SK-N-MC (cell line): ENCODE data around the gene SYCP2.

Source experiments
- DNase-seq: peaks from one replicate; pipeline ENCODE4 v3.0.0-alpha.2; 2011; ENCODE audit warnings: low read depth, low spot score
- H3K27ac ChIP-seq: fragments of 200-600 bp; sonication (generic); 2 replicates; pipeline ENCODE4 v1.5.1; 2016; ENCODE audit warnings: mixed run types
- H3K36me3 ChIP-seq: fragments of 200-600 bp; sonication (generic); 2 replicates; pipeline ENCODE4 v1.6.1; 2017; ENCODE audit warnings: antibody characterized with exemption, low read length, mixed read lengths; ENCODE audit not compliant: insufficient read depth
- H3K4me3 ChIP-seq: fragments of 200-600 bp; sonication (generic); 2 replicates; pipeline ENCODE4 v1.5.1; 2016
- H3K9ac ChIP-seq: fragments of 200-600 bp; sonication (generic); 2 replicates; pipeline ENCODE4 v1.8.0; 2017; ENCODE audit warnings: mixed run types, mixed read lengths; ENCODE audit not compliant: insufficient read length
- H3K9me3 ChIP-seq: fragments of 200-600 bp; sonication (generic); 2 replicates; pipeline ENCODE4 v1.6.1; 2017; ENCODE audit warnings: low read depth, mild to moderate bottlenecking, antibody characterized with exemption, low read length, moderate library complexity, mixed read lengths
- EZH2 ChIP-seq: fragments of 200-600 bp; sonication (generic); IDR thresholded peaks from one replicate; pipeline ENCODE4 v1.6.1; 2017; ENCODE audit warnings: antibody characterized with exemption
- FOXP2 ChIP-seq: optimal IDR thresholded peaks from 2 replicates; pipeline ENCODE3; 2011; ENCODE audit warnings: mild to moderate bottlenecking, moderate library complexity; ENCODE audit not compliant: insufficient read depth; ENCODE audit errors: extremely low read length, control extremely low read depth
- POLR2AphosphoS5 ChIP-seq: IDR thresholded peaks from 2 replicates; pipeline ENCODE4 v1.6.1; 2012; ENCODE audit warnings: mild to moderate bottlenecking, low read depth, low read length, borderline replicate concordance

The SYCP2 gene

DNA sequence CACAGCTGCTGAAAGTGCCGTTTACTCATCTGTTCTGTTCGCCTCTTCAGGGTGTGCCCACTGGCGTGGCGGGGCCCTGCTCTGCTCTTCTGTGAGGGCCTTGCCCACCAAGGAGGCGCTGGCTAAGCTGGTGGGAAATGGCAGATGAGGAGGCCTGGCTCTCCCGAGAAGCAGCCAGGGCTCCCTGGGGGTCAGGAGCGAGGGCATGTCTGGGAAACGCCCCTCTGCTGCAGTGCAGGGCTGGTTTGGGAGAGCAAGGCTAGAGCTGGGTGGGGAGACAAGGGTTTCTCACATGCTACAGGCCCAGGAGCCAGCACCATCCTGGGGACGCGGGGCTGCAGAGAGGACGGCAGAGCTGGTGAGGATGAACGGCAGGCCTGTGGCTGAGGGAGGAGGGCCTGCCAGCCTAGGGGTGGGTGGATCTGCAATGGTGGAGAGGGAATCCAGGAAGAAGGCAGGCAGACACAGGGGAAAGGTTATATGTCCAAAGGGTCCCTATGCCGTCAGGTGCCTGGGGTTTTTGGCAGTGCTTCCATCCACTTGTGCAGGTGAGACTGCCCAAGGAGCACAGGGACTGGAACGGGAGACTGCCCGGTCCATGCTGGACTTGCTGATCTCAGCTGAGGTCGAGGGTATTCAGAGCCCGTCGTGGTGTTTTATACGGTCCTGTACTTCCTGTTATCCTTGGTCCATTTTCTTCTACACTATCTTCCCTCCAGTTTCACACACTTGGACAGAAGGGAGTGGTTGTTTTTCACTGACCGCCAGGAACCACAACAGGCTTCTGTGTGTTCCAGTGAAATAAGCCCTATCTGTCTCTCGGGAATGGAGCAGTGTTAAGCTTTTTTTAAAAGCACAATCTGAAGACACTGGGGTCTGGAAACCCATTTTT is 119.2 kb downstream of the SYCP2 start:
- H3K36me3 ChIP-seq, result no peaks in the 10 kb centered on the region
- no peak overlapping the region for H3K27ac ChIP-seq
- TF ChIP-seq POLR2AphosphoS5 (no peak), FOXP2 (no peak), EZH2 (no peak)
- no peaks in the 10 kb centered on the region for H3K9me3 ChIP-seq
- H3K9ac ChIP-seq, result no peak overlapping the region
- DNase-seq, result no peak
- H3K4me3 ChIP-seq, result no peak overlapping the region
